K562 (cell line): ENCODE measurements around the gene FERMT3. TPM values are rescaled to one million over a fixed set of nuclear protein-coding genes. Genes with fewer than 3 reads are reported as not detected.

Experiments
- BCLAF1 ChIP-seq, 2 experiments: fragments of 450-650 bp in 1 of 2; IDR thresholded peaks; 2 replicates each; pipeline ENCODE4 v1.6.1; 2011 to 2017; ENCODE audit warnings: low read depth in 2 of 2, antibody characterized with exemption in 1 of 2, borderline replicate concordance in 1 of 2, low read length in 1 of 2, mild to moderate bottlenecking in 1 of 2, mixed read lengths in 1 of 2; ENCODE audit not compliant: control insufficient read depth in 1 of 2
- BRD4 ChIP-seq: fragments of 200-600 bp; sonication (generic); IDR thresholded peaks from 2 replicates; pipeline ENCODE4 v1.6.1; 2017; ENCODE audit warnings: inconsistent platforms
- CBX1 ChIP-seq: sonication (generic); IDR thresholded peaks from 2 replicates; pipeline ENCODE4 v1.6.1; 2016; ENCODE audit warnings: antibody characterized with exemption, low read depth, mild to moderate bottlenecking
- CREB1 ChIP-seq, 2 experiments: sonication (generic) in 1 of 2; formaldehyde crosslinking in 1 of 2; IDR thresholded peaks; 2 replicates each; pipeline versions ENCODE4 v1.6.1 to v1.8.0; 2012 to 2022; ENCODE audit warnings: inconsistent platforms in 1 of 2, mild to moderate bottlenecking in 1 of 2, missing genetic modification reagents in 1 of 2, moderate library complexity in 1 of 2
- FOXK1 ChIP-seq: sonication (generic); formaldehyde crosslinking; IDR thresholded peaks from 2 replicates; pipeline ENCODE4 v1.8.0; 2022; ENCODE audit warnings: missing genetic modification reagents, mild to moderate bottlenecking, borderline replicate concordance
- FOXP1 ChIP-seq: sonication (generic); formaldehyde crosslinking; IDR thresholded peaks from 2 replicates; pipeline ENCODE4 v1.8.0; 2022; ENCODE audit warnings: mild to moderate bottlenecking, missing genetic modification reagents
- GATA2 ChIP-seq: sonication (generic); formaldehyde crosslinking; IDR thresholded peaks from 2 replicates; pipeline ENCODE4 v1.4.0; 2020; ENCODE audit warnings: mild to moderate bottlenecking, missing genetic modification reagents
- HMG20A ChIP-seq: fragments of 450-650 bp; formaldehyde crosslinking; conservative IDR thresholded peaks from 2 replicates; pipeline ENCODE4 v1.4.0; 2020; ENCODE audit warnings: mild to moderate bottlenecking, mixed read lengths
- MEF2A ChIP-seq: IDR thresholded peaks from 2 replicates; pipeline ENCODE4 v1.6.1; 2011; ENCODE audit warnings: low read depth, mild to moderate bottlenecking, low read length, moderate library complexity; ENCODE audit not compliant: control insufficient read depth
- NFE2 ChIP-seq: IDR thresholded peaks from 2 replicates; pipeline ENCODE4 v1.6.1; 2014; ENCODE audit warnings: antibody characterized with exemption, low read depth
- NFRKB ChIP-seq: fragments of 450-650 bp; IDR thresholded peaks from 2 replicates; pipeline ENCODE4 v1.6.1; 2016; ENCODE audit warnings: low read depth
- NR4A1 ChIP-seq, 2 experiments: fragments of 250-450 bp in 1 of 2; fragments of 450-650 bp in 1 of 2; sonication (Bioruptor Pico) in 1 of 2; IDR thresholded peaks; 2 replicates each; pipeline versions ENCODE4 v1.4.0 to v1.6.1; 2016 to 2020; ENCODE audit warnings: mild to moderate bottlenecking in 2 of 2, missing compliant biosample characterization in 1 of 2, missing genetic modification characterization in 1 of 2, moderate library complexity in 1 of 2
- PRPF4 ChIP-seq: fragments of 200-400 bp; formaldehyde crosslinking; IDR thresholded peaks from one replicate; pipeline ENCODE4 v1.6.1; 2017; ENCODE audit warnings: low read length, low read depth, mild to moderate bottlenecking; ENCODE audit not compliant: insufficient read depth, poor library complexity, severe bottlenecking
- RREB1 ChIP-seq: fragments of 250-450 bp; sonication (Bioruptor Pico); IDR thresholded peaks from 2 replicates; pipeline ENCODE4 v1.4.0; 2020
- TCF7 ChIP-seq: sonication (generic); IDR thresholded peaks from 2 replicates; pipeline ENCODE4 v1.6.1; 2016; ENCODE audit warnings: antibody characterized with exemption, borderline replicate concordance
- ZNF57 ChIP-seq: fragments of 450-650 bp; formaldehyde crosslinking; IDR thresholded peaks from 2 replicates; pipeline ENCODE4 v1.4.0; 2020; ENCODE audit warnings: mild to moderate bottlenecking, moderate library complexity
- polyA plus RNA-seq, 8 experiments: library from polyadenylated mRNA; depleted of rRNA in 4 of 8; stranded (reverse) in 5 of 8; unstranded in 3 of 8; fragments of >200 nt; fragmentation: Nextera tagmentation in 2 of 8; fragmentation: Illumina TruSeq in 1 of 8; extraction: Ambion mirVana in 2 of 8; extraction: Trizol in 1 of 8; gene quantifications; 2 replicates each; pipeline versions ENCODE4 v1.2.1 to v1.2.3, GENCODE V29; 2011 to 2014; ENCODE audit warnings: inconsistent platforms in 1 of 8, missing spikeins in 1 of 8
- total RNA-seq, 7 experiments: library from RNA; depleted of rRNA in 6 of 7; stranded (reverse); fragments of >200 nt in 6 of 7; fragmentation: Illumina TruSeq in 2 of 7; extraction: Trizol in 2 of 7; gene quantifications; 2 replicates each; pipeline versions ENCODE4 v1.2.1 to v1.2.3, GENCODE V29; 2011 to 2021; ENCODE audit warnings: low replicate concordance in 1 of 7

Gene FERMT3
- total and polyA plus RNA-seq, 9 of the 15 experiments (the other 6 are each of a cell fraction or from before 2014, with no cell fraction given): 3.2 to 275 (median 79.7) TPM

- TF ChIP-seq NFRKB: no peak; the same call in 1 of the 2 replicates
- TF ChIP-seq RREB1 (CRISPR knock-in tag): no peak
- TF ChIP-seq TCF7: no peak
- 0 out of 2 replicates have a peak, but pooled peaks have one; percentile 11 for TF ChIP-seq CREB1 (IDR thresholded peaks at IDR 0.05)
- no peak; the same call in 1 of the 2 replicates for TF ChIP-seq CREB1 (CRISPR knock-in tag; IDR thresholded peaks at IDR 0.05)
- TF ChIP-seq PRPF4: no peak
- TF ChIP-seq ZNF57 (CRISPR knock-in tag): no peak
- no peak for TF ChIP-seq CBX1
- TF ChIP-seq MEF2A: no peak
- no peak for TF ChIP-seq BCLAF1 (IDR thresholded peaks at IDR 0.05; ENCODE audit: borderline replicate concordance in 1 of 2, control insufficient read depth in 1 of 2, low read depth in 2 of 2, low read length in 1 of 2)
- no peak for TF ChIP-seq GATA2 (CRISPR knock-in tag)
- peak; percentile 61 for TF ChIP-seq NFE2
- TF ChIP-seq FOXK1 (CRISPR knock-in tag): no peak
- no peak for TF ChIP-seq HMG20A (CRISPR knock-in tag)
- TF ChIP-seq BRD4: 0 out of 2 replicates have a peak, but pooled peaks have one; percentile 42
- TF ChIP-seq NR4A1 (CRISPR knock-in tag; IDR thresholded peaks at IDR 0.05): no peak
- no peak for TF ChIP-seq NR4A1 (tag; IDR thresholded peaks at IDR 0.05)
- no peak for TF ChIP-seq FOXP1 (CRISPR knock-in tag)
Observed at GRCh38 chr11:64245797-64246620, 39.5 kb downstream of the FERMT3 start (continued).
